Placental pericyte (primary cell): ENCODE measurements around the gene DTL. TPM values are rescaled to one million over a fixed set of nuclear protein-coding genes. Genes with fewer than 3 reads are reported as not detected.

ENCODE experiments used
- small RNA-seq: library from RNA; depleted of rRNA; stranded (forward); fragments of <200 nt; gene quantifications from one replicate; pipeline ENCODE3, GENCODE V24; 2012; ENCODE audit warnings: low replicate concordance
- total RNA-seq: library from RNA; depleted of rRNA; stranded (reverse); fragments of >200 nt; gene quantifications from 2 replicates; pipeline ENCODE4 v1.2.3, GENCODE V29; 2012

The DTL gene
- total RNA-seq: 0.66 and 41.5 TPM in 2 replicates

GRCh38 chr1:212035123-212035834 lies at the start of gene DTL, which contains the start of gene INTS7:
DTL (plus strand) TSS chr1:212035748; CDS start chr1:212035891, 143 bp downstream.
INTS7 (minus strand) TSS chr1:212035557; CDS start chr1:212035437, 120 bp downstream.

Small RNA genes within 50 kb of the gene (small RNA-seq; reads per million reads assigned to genes)
- gene MIR3122 (not detected), gene RF00568 (not detected), gene RN7SKP98 (not detected)

Other genes starting within 250 kb of the DTL start
- 23.6 and 43.8 TPM in 2 replicates for gene LPGAT1, start 205.0 kb upstream of the DTL start, total RNA-seq
- gene INTS7, start 191 bp upstream of the DTL start, total RNA-seq: 7.0 and 21.3 TPM in 2 replicates
- gene PPP2R5A, start 249.7 kb downstream of the DTL start, total RNA-seq: 18.4 and 24.8 TPM in 2 replicates